GM19324 (cell line): ENCODE data around the gene CHST1.

Experiments
- ATAC-seq: cut with Tn5 transposase; IDR thresholded peaks from one replicate; pipeline ENCODE4 v1.9.1; 2021; ENCODE audit warnings: mild to moderate bottlenecking, moderate library complexity; ENCODE audit not compliant: unreplicated experiment, low FRiP score

Gene CHST1

GRCh38 chr11:45661439-45662055 lies 3.9 kb downstream of the CHST1 start:
- ATAC-seq: no peak

GRCh38 chr11:45660729-45661438 lies 4.5 kb downstream of the CHST1 start:
- no peak for ATAC-seq

GRCh38 chr11:45659818-45660160 lies 5.6 kb downstream of the CHST1 start:
- no peak for ATAC-seq

GRCh38 chr11:45659031-45659817 lies 6.2 kb downstream of the CHST1 start:
- ATAC-seq: no peak

DNA sequence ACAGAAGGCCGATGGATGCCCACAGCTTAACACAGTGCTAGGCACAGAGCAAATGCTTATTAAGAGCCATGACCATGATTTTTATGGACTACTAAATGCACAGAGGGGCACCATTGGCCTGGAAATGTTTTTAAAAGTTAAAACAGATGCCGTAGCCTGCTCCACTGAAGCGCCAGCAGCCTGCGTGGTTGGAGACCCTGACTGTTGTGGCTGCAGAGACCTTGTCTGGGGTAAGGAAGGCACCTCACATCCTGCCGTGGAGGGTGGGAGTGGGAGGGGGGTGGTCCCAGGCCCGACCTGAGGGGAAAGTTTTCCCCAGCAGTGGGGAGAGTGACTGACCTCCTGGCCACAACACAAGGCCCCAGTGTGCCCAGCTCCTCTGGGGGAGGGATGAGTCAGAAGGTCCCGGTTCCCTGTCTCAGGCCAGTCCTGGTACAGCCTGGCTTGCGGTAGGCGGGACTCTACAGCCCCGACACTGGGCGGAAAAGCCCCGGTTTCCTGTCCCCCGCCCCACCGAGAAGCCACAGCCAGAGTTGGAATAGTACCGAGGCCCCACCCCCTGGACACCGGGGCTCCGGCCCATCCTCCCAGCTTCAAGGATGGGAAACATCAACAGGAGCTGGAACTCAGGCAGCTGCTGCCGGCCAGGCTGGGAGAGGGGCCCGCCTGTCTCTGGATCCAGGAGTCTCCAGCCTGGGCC lies 7.0 kb downstream of the CHST1 start:
- ATAC-seq: no peak

GRCh38 chr11:45657496-45658260 lies 7.7 kb downstream of the CHST1 start:
- no peak for ATAC-seq

DNA sequence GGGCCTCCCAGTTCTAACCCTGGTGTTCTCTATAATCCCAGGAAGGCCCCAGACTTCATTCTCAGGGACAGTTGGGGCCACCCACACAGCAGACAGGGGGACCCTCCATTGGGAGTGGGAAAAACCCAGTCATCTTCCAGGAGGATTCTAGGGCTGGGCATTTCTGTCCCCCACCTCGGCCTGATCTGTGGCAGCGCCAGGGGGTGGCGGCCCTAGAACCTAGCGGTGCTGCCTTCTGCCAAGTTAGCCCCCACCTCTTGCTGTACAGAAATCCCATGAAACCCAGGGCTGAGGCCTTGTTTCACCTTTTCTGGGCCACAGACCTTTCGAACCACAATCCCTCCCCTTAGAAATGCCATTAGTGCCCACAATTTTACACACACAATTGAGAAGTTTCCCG lies 9.6 kb downstream of the CHST1 start:
- no peak for ATAC-seq

- no peak for ATAC-seq
Observed at GRCh38 chr11:45655347-45655756, 10.1 kb downstream of the CHST1 start.

GRCh38 chr11:45655012-45655283 lies 10.5 kb downstream of the CHST1 start:
- no peak for ATAC-seq

DNA sequence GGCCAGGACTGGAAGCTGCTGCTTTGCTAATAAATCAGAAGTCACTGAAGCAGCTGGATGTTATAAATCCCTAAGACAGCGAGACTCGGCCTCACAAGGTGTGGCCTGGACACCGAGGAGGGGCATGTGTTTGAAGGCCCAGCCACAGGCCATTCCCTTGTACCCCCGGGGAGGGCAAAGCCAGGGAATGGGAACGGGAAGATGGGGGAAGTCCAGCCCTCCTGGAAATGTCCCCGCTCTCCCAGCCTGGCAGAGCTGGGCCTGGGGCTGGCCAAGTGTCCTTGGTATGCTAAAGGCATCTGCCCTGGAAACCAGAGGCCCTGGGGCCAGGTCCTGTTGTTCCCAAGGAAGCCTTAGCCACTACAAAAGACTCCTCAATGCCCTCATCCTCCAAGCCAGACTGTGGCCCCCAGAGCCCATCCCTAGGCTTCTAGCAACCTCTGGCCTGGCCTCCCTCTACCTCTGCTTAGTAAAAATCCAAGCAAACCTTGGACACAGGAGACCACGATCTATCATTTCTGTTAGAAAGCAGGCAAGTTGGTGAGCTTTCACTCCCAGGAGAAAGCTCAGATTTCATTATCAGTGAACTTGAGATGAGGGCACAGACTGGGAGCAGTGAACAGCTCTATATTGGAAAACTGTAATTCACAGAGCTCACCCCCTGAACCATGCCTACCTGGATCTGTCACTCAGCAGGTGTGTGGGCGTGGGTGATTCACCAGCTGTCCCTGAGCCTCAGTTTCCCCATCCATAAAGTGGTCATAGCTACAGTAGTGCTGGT lies 11.0 kb downstream of the CHST1 start:
- no peak for ATAC-seq

DNA sequence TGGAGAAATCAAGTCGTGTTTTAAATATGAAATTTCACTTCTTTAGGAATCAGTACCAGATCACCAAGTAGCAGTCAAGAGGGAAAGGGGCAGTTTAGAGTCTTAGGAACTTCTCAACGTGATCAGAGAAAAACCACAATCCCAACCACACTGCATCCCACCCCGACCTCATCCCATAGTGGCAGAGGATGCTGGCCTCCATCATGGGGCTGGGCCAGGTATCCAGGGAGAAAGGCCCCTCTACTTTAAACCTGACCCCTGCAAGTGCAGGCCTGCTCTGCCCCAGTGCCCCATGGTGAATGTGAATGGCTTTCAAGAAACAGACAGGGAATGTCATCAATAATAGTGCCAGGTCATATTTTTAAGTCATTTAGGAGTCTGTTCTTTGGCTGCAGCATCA lies 12.1 kb downstream of the CHST1 start:
- no peak for ATAC-seq

- no peak for ATAC-seq
Observed at GRCh38 chr11:45652781-45653180, 12.6 kb downstream of the CHST1 start.

GRCh38 chr11:45651841-45652749 lies 13.3 kb downstream of the CHST1 start:
- no peak for ATAC-seq

DNA sequence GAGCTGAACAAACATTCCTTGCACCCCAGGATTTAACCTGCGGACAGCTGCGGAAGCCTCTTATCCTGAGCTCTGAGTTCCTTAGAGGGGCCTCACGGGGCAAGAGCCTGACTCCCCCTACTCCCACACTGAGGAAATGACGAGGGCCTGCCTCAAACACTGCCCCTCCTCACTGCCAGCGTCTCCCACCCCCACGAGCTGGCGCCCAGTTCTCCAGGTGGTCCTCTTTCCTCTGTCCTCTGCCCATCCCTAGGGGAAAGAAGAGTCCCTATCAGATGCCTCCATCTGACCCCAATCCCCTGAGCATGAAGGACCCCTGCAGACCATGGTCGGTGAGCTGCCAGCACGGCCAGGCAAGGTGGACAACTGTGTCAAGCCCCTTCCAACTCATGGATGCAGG lies 14.3 kb downstream of the CHST1 start:
- ATAC-seq: no peak

DNA sequence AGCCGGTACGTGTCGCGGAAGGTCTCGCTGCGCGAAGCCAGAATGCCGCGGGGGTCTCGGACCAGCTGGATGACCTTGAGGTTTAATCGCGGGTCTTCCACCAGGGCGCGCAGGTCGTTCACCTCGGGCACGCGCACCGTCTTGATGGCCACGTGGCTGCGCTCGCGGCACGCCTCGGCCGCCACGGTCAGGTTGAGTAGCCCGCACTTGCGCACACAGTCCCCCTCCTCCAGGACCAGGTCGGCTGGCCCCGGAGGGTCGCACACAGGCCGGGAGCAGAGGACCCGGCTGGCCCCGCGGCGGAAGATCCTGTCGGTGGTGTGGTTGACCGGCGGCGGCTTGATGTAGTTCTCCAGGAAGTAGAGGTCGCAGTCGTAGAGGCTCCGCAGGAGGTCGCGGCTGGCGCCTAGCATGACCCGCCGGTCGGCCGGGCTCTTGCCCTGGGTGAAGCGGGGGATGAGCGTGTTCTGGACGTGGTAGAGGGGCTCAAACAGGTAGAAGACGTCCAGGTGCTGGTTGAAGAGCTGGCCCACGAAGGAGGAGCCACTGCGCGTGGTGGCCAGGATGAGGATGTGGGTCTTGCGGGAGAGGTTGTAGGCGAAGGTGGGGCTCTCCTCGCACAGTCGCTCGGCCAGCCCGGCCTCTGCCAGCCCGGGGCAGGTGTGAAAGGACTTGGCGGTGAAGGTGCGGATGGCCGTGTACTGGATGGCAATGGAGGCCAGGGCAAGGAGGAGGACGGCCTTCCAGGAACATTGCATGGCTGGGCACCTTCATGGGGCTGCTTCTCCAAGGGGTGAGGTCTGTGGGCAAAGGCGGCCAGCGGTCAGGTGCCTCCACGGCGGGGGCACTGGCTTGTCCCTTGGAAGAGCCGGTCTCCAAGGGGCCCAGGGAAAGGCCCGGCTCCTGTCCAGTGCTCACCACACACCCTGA lies 15.0 kb downstream of the CHST1 start:
- no peak for ATAC-seq

- no peak for ATAC-seq
Observed at GRCh38 chr11:45649544-45650165, 15.8 kb downstream of the CHST1 start.

DNA sequence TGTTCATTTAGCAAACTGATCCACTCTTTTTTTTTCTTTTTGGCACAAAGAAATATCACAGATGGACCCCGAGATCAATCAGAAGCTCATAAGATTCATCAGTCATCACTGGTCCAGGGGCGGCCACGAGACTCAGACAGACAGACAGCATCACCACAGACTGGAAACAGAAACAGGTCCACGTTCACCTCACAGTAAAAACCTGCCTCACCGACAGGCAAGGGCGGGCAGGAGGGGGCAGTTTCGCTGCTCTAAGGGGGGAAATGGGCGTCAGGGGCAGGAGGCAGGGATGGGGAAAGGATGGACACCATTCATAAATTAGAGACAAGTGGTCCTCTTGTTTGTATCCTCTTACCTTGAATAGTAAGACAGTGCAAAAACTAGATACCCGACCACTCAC lies 16.5 kb downstream of the CHST1 start:
- no peak for ATAC-seq
